Calu3 (cell line): ENCODE measurements around the gene MOSPD3. TPM values are rescaled to one million over a fixed set of nuclear protein-coding genes. Genes with fewer than 3 reads are reported as not detected.

Source experiments
- BruUV-seq: library from RNA; stranded (reverse); fragments of 400-500 nt; replicated peaks from 2 replicates; lab custom pipeline; 2021; lab: Mats Ljungman, UMichigan
- CTCF ChIA-PET: fragments of 300-600 bp; sonication (Branson Sonifier 250); formaldehyde crosslinking; loops from one replicate; lab custom pipeline; 2022; ENCODE audit warnings: antibody characterized with exemption; lab: Charles Lee
- DNase-seq: peaks from one replicate; pipeline ENCODE4 v3.0.0; 2022
- H3K27ac Mint-ChIP-seq: one replicate; pipeline ENCODE4 v1.8.0; 2022; ENCODE audit warnings: mixed read lengths; ENCODE audit not compliant: unreplicated experiment
- H3K27me3 Mint-ChIP-seq: one replicate; pipeline ENCODE4 v1.8.0; 2022; ENCODE audit warnings: mixed read lengths; ENCODE audit not compliant: unreplicated experiment
- H3K36me3 Mint-ChIP-seq: one replicate; pipeline ENCODE4 v1.8.0; 2022; ENCODE audit warnings: mild to moderate bottlenecking, moderate library complexity, mixed read lengths; ENCODE audit not compliant: insufficient read depth, unreplicated experiment
- H3K4me1 Mint-ChIP-seq: one replicate; pipeline ENCODE4 v1.8.0; 2022; ENCODE audit warnings: mild to moderate bottlenecking, low read depth, mixed read lengths; ENCODE audit not compliant: unreplicated experiment
- H3K4me3 Mint-ChIP-seq: one replicate; pipeline ENCODE4 v1.8.0; 2022; ENCODE audit warnings: mild to moderate bottlenecking, low read depth, moderate library complexity, mixed read lengths; ENCODE audit not compliant: unreplicated experiment
- H3K9me3 Mint-ChIP-seq: one replicate; pipeline ENCODE4 v1.8.0; 2022; ENCODE audit warnings: low read depth, mixed read lengths; ENCODE audit not compliant: unreplicated experiment
- CTCF ChIP-seq: fragments of 200-600 bp; IDR thresholded peaks from one replicate; pipeline ENCODE4 v1.8.0; 2022; ENCODE audit warnings: antibody characterized with exemption; ENCODE audit not compliant: unreplicated experiment
- intact Hi-C: fragments of 100-400 bp; cut with micrococcal nuclease; formaldehyde crosslinking; loops from one replicate; pipeline ENCODE4 v1.10.0; 2022; ENCODE audit not compliant: unreplicated experiment
- total RNA-seq: library from RNA; stranded (reverse); gene quantifications from 2 replicates; pipeline ENCODE4 v1.2.3, GENCODE V29; 2022

The MOSPD3 gene
- total RNA-seq, 1 experiment from 2014 or later = 11.7 TPM

GRCh38 chr7:100630066-100630465 is 17.7 kb downstream of the MOSPD3 start:
- no peak for DNase-seq
- H3K27me3 Mint-ChIP-seq = no peaks in the 10 kb centered on the region
- H3K27ac Mint-ChIP-seq = no peak overlapping the region
- no peaks in the 10 kb centered on the region for H3K4me1 Mint-ChIP-seq
- H3K36me3 Mint-ChIP-seq = peaks cover 16% of the 10 kb centered on the region
- intact Hi-C loops = no loop called here
- H3K4me3 Mint-ChIP-seq = no peak overlapping the region
- no TSS peak for BruUV-seq
- CTCF ChIA-PET = interaction anchor here (1.0 kb wide), 1 partner anchor 18 kb away, joined by 4 read pairs; the partner anchor contains the start of gene MOSPD3
- H3K9me3 Mint-ChIP-seq = no peaks in the 10 kb centered on the region
- no peak for TF ChIP-seq CTCF

DNA sequence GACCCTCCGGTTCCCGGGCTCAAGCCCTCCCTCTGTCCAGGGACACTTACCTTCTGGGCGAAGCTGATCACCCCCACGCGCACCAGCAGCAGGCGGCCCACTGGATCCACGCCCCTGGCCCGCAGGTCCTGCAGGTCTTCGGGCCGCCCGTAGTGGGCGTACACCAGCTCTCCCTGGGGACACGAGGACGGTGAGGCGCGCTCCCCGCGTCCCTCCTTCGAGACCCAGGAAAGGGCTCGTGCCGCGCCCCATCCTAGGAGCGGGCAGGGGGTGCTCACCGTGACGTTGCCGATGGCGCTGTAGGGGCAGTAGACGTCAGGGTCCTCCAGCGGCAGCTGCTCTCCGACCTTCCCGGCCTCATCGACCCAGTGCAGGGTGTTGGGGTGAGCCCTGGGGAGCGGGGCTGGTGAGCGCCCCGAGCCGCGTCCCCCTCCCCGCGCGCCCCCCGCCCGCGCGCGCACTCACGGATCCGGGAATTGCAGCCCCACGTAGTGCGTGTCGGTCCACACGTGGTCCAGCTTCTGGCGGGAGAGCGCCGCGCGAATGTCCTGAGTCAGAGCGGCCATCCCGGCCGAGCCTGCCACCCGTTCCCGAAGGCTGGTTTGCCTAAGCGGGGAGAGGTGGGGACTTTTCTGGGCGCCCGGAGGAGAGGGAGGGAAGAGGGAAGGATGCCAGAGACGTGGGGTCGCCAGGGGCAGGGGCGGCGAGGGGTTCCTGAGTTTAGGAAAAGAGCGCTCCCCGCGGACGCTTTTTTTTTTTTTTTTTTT is 20.8 kb downstream of the MOSPD3 start:
- no TSS peak for BruUV-seq
- Mint-ChIP-seq H3K27me3 (no peaks in the 10 kb centered on the region), H3K27ac (no peak overlapping the region)

GRCh38 chr7:100639995-100640516 is 27.7 kb downstream of the MOSPD3 start:
- no peaks in the 10 kb centered on the region for H3K36me3 Mint-ChIP-seq
- CTCF ChIA-PET = no interaction called here
- no peak overlapping the region for H3K27ac Mint-ChIP-seq
- no peak for DNase-seq
- H3K4me1 Mint-ChIP-seq = no peaks in the 10 kb centered on the region
- TF ChIP-seq CTCF = no peak
- BruUV-seq = no TSS peak
- no peak overlapping the region for H3K4me3 Mint-ChIP-seq
- H3K9me3 Mint-ChIP-seq = no peaks in the 10 kb centered on the region
- intact Hi-C loops = no loop called here
- peaks cover 32% of the 10 kb centered on the region for H3K27me3 Mint-ChIP-seq

More for the DNA sequence above, 20.8 kb downstream of the MOSPD3 start:
- TF ChIP-seq CTCF = peak; percentile 17
- H3K4me3 Mint-ChIP-seq = peak overlapping the region; percentile 63
- intact Hi-C loops = no loop called here
- H3K4me1 Mint-ChIP-seq = no peaks in the 10 kb centered on the region
- peak; percentile 60 for DNase-seq
- H3K36me3 Mint-ChIP-seq = peaks cover 16% of the 10 kb centered on the region
- CTCF ChIA-PET = interaction anchor here (0.5 to 1.3 kb wide), 6 partner anchors 14 to 74 kb away, joined by 3 to 7 read pairs (median 4); partner anchors contain the start of genes FBXO24, LRCH4, MOSPD3 and POP7
- H3K9me3 Mint-ChIP-seq = no peaks in the 10 kb centered on the region

- TF ChIP-seq CTCF = no peak
- no peak for DNase-seq
- intact Hi-C loops = no loop called here
- Mint-ChIP-seq H3K4me3 (no peak overlapping the region), H3K36me3 (no peaks in the 10 kb centered on the region), H3K9me3 (no peaks in the 10 kb centered on the region), H3K4me1 (no peaks in the 10 kb centered on the region), H3K27me3 (peaks cover 39% of the 10 kb centered on the region), H3K27ac (no peak overlapping the region)
- BruUV-seq = no TSS peak
- CTCF ChIA-PET = no interaction called here
Measured at GRCh38 chr7:100640517-100641440, 28.4 kb downstream of the MOSPD3 start.
